Endothelial cell of umbilical vein (primary cell): ENCODE results near the gene CD19. TPM values are rescaled to one million over a fixed set of nuclear protein-coding genes. Genes with fewer than 3 reads are reported as not detected.

Experiments used
- BruUV-seq: library from RNA; stranded (reverse); fragments of 400-500 nt; replicated peaks from 2 replicates; lab custom pipeline; 2021; lab: Mats Ljungman, UMichigan
- CTCF ChIA-PET: fragments of 300-600, 350-600 bp; sonication (Branson Sonifier 250); formaldehyde crosslinking; loops from one replicate; lab custom pipeline; 2021; ENCODE audit warnings: antibody characterized with exemption, inconsistent platforms; lab: Charles Lee
- POLR2A ChIA-PET: fragments of 300-600, 350-600 bp; sonication (Branson Sonifier 250); formaldehyde crosslinking; loops from one replicate; lab custom pipeline; 2021; ENCODE audit warnings: antibody characterized with exemption, inconsistent platforms; lab: Charles Lee
- DNase-seq: peaks from one replicate; pipeline ENCODE4 v3.0.0-alpha.2; 2011; ENCODE audit warnings: low read depth, low spot score
- FAIRE-seq: peaks from 2 replicates; lab custom pipeline; 2011; peaks lifted over from hg19 to GRCh38; lab: Jason Lieb, UNC
- H2AFZ ChIP-seq: 2 replicates; pipeline ENCODE4 v1.6.0; 2012; ENCODE audit warnings: low read depth, low read length, control low read depth, inconsistent platforms
- H3K27ac ChIP-seq: 2 replicates; pipeline ENCODE4 v1.5.1; 2011; ENCODE audit warnings: low read depth, mild to moderate bottlenecking, control low read depth, low read length, moderate library complexity; ENCODE audit not compliant: insufficient read depth
- H3K27me3 ChIP-seq, 2 experiments: 2 replicates each; pipeline versions ENCODE4 v1.6.0 to v1.6.1; 2011; ENCODE audit warnings: low read length in 2 of 2, mixed read lengths in 1 of 2; ENCODE audit not compliant: control insufficient read depth in 2 of 2, insufficient read depth in 2 of 2
- H3K36me3 ChIP-seq, 2 experiments: 2 replicates in 1 of 2; 3 replicates in 1 of 2; pipeline ENCODE4 v1.5.1; 2011; ENCODE audit warnings: low read length in 2 of 2, mild to moderate bottlenecking in 1 of 2, moderate library complexity in 1 of 2; ENCODE audit not compliant: control insufficient read depth in 2 of 2, insufficient read depth in 2 of 2; ENCODE audit errors: extremely low read depth in 1 of 2
- H3K4me1 ChIP-seq: 3 replicates; pipeline ENCODE4 v1.5.1; 2011; ENCODE audit warnings: mild to moderate bottlenecking, low read length; ENCODE audit not compliant: control insufficient read depth, insufficient read depth; ENCODE audit errors: extremely low read depth
- H3K4me2 ChIP-seq: 2 replicates; pipeline ENCODE4 v1.6.1; 2011; ENCODE audit warnings: low read length, control low read depth, mixed read lengths; ENCODE audit not compliant: insufficient read depth
- H3K4me3 ChIP-seq, 3 experiments: fragments of 200-600 bp in 1 of 3; sonication (generic), shearing (Covaris generic) in 1 of 3; replicated peaks in 1 of 3; 2 replicates each; pipeline ENCODE4 v1.5.1; 2011 to 2016; ENCODE audit warnings: control low read depth in 3 of 3, low read length in 3 of 3, mild to moderate bottlenecking in 2 of 3, inconsistent platforms in 1 of 3, low read depth in 1 of 3, moderate library complexity in 1 of 3; ENCODE audit not compliant: insufficient read depth in 1 of 3
- H3K79me2 ChIP-seq: 2 replicates; pipeline ENCODE4 v1.6.0; 2012; ENCODE audit warnings: low read length, inconsistent platforms; ENCODE audit not compliant: control insufficient read depth, insufficient read depth
- H3K9ac ChIP-seq: replicated peaks from 2 replicates; pipeline ENCODE3; 2011; ENCODE audit warnings: low read length, control low read depth; ENCODE audit not compliant: insufficient read depth; ENCODE audit errors: extremely low read depth
- H3K9me1 ChIP-seq: replicated peaks from 3 replicates; pipeline ENCODE4 v1.6.0; 2011; ENCODE audit warnings: mild to moderate bottlenecking, low read length; ENCODE audit not compliant: control insufficient read depth, insufficient read depth; ENCODE audit errors: extremely low read depth
- H3K9me3 ChIP-seq: replicated peaks from 2 replicates; pipeline ENCODE4 v1.5.1; 2012; ENCODE audit warnings: low read length, inconsistent platforms; ENCODE audit not compliant: control insufficient read depth, insufficient read depth
- H4K20me1 ChIP-seq: replicated peaks from 2 replicates; pipeline ENCODE3; 2011; ENCODE audit warnings: mild to moderate bottlenecking, low read length; ENCODE audit not compliant: control insufficient read depth, insufficient read depth; ENCODE audit errors: extremely low read depth
- CTCF ChIP-seq, 2 donors: IDR thresholded peaks; 1 replicate in 1 of 2; 2 replicates in 1 of 2; pipeline ENCODE4 v1.5.1; 2011; ENCODE audit warnings: low read length in 2 of 2, mild to moderate bottlenecking in 2 of 2, moderate library complexity in 2 of 2, control low read depth in 1 of 2, inconsistent platforms in 1 of 2, low read depth in 1 of 2; ENCODE audit not compliant: insufficient read depth in 1 of 2; ENCODE audit errors: extremely low read depth in 1 of 2
- EZH2 ChIP-seq: IDR thresholded peaks from 2 replicates; pipeline ENCODE4 v1.6.1; 2012; ENCODE audit warnings: borderline replicate concordance, low read depth, mild to moderate bottlenecking, moderate library complexity, low read length, inconsistent platforms; ENCODE audit not compliant: severe bottlenecking
- FOS ChIP-seq: IDR thresholded peaks from 2 replicates; pipeline ENCODE4 v1.6.1; 2011; ENCODE audit warnings: mild to moderate bottlenecking, low read length, moderate library complexity, borderline replicate concordance; ENCODE audit not compliant: insufficient read depth
- GATA2 ChIP-seq: IDR thresholded peaks from 2 replicates; pipeline ENCODE4 v1.7.0; 2011; ENCODE audit warnings: low read depth, mild to moderate bottlenecking, moderate library complexity, mixed read lengths, low read length; ENCODE audit not compliant: insufficient read length, insufficient read depth
- MAX ChIP-seq: IDR thresholded peaks from 2 replicates; pipeline ENCODE4 v1.6.1; 2011; ENCODE audit not compliant: insufficient read depth, insufficient read length
- MYC ChIP-seq: IDR thresholded peaks from one replicate; pipeline ENCODE4 v1.6.1; 2011; ENCODE audit warnings: mild to moderate bottlenecking, low read depth, low read length
- POLR2AphosphoS5 ChIP-seq: IDR thresholded peaks from 2 replicates; pipeline ENCODE4 v1.6.1; 2012; ENCODE audit warnings: low read depth, mild to moderate bottlenecking, control low read depth, low read length, moderate library complexity; ENCODE audit not compliant: insufficient read depth
- dilution Hi-C: fragments of 300-500 bp; cut with MboI; formaldehyde crosslinking; loops from one replicate; pipeline ENCODE4 v1.15.0; 2019; ENCODE audit warnings: low sequenced_read_pairs; ENCODE audit not compliant: extremely low pct_ligation_motif_present
- intact Hi-C: fragments of 100-400 bp; cut with micrococcal nuclease; formaldehyde crosslinking; loops from one replicate; pipeline ENCODE4 v1.10.0; 2022
- polyA plus RNA-seq, 4 experiments: library from polyadenylated mRNA; depleted of rRNA in 3 of 4; stranded (reverse) in 3 of 4; unstranded in 1 of 4; fragments of >200 nt; gene quantifications; 2 replicates each; pipeline versions ENCODE4 v1.2.1 to v1.2.3, GENCODE V29; 2011 to 2012; ENCODE audit warnings: missing spikeins in 1 of 4
- total RNA-seq: library from RNA; stranded (reverse); gene quantifications from 2 replicates; pipeline ENCODE4 v1.2.3, GENCODE V29; 2021

The CD19 gene
- total and polyA plus RNA-seq, 2 donors (not counting 3 experiments of a cell fraction or from before 2014, with no cell fraction given): 0.06 TPM; not detected in 1

- TF ChIP-seq MYC (no peak), CTCF (IDR thresholded peaks at IDR 0.05; ENCODE audit: extremely low read depth in 1 of 2, insufficient read depth in 1 of 2, low read depth in 1 of 2, low read length in 2 of 2) (no peak), FOS (no peak), EZH2 (no peak)
- H3K4me2 ChIP-seq: no peak overlapping the region
- no peak overlapping the region for H2AFZ ChIP-seq
- no peak overlapping the region for H3K9ac ChIP-seq
- dilution Hi-C loops (no loop called here), intact Hi-C loops (no loop called here)
- no peaks in the 10 kb centered on the region for H3K79me2 ChIP-seq
- POLR2A ChIA-PET: no interaction called here
- no peaks in the 10 kb centered on the region for H3K4me1 ChIP-seq
- no peak overlapping the region for H3K4me3 ChIP-seq
- H3K27ac ChIP-seq: no peak overlapping the region
- no peak for DNase-seq
- no peaks in the 10 kb centered on the region for H3K27me3 ChIP-seq
- BruUV-seq: no TSS peak
- H3K9me1 ChIP-seq: no peaks in the 10 kb centered on the region
- CTCF ChIA-PET: no interaction called here
- peaks cover 0 to 16% of the 10 kb centered on the region in 2 experiments for H3K36me3 ChIP-seq
- H4K20me1 ChIP-seq: no peaks in the 10 kb centered on the region
- no peak for FAIRE-seq
- no peaks in the 10 kb centered on the region for H3K9me3 ChIP-seq
Measured at GRCh38 chr16:28905229-28905754, 26.5 kb upstream of the CD19 start.

- intact Hi-C loops (no loop called here), dilution Hi-C loops (no loop called here)
- peaks cover 0 to 16% of the 10 kb centered on the region in 2 experiments for H3K36me3 ChIP-seq
- no peaks in the 10 kb centered on the region for H3K4me1 ChIP-seq
- no peak overlapping the region for H3K9ac ChIP-seq
- DNase-seq: no peak
- ChIA-PET CTCF (no interaction called here), POLR2A (interaction anchor here (0.6 kb wide), 1 partner anchor 13 kb away, joined by 3 read pairs; no protein-coding TSS in a partner anchor)
- no peaks in the 10 kb centered on the region for H3K27me3 ChIP-seq
- FAIRE-seq: no peak
- no peak overlapping the region for H3K27ac ChIP-seq
- H3K9me3 ChIP-seq: no peaks in the 10 kb centered on the region
- no peaks in the 10 kb centered on the region for H3K9me1 ChIP-seq
- no peak overlapping the region for H2AFZ ChIP-seq
- no peaks in the 10 kb centered on the region for H4K20me1 ChIP-seq
- TF ChIP-seq MAX (no peak), MYC (no peak), POLR2AphosphoS5 (no peak), EZH2 (no peak), FOS (no peak), GATA2 (no peak)
- no TSS peak for BruUV-seq
- H3K4me2 ChIP-seq: no peak overlapping the region
- no peaks in the 10 kb centered on the region for H3K79me2 ChIP-seq
- H3K4me3 ChIP-seq: no peak overlapping the region
Measured at GRCh38 chr16:28905800-28906372, 25.9 kb upstream of the CD19 start.
